Measurements from ENCODE around the gene IL32. TPM values are rescaled to one million over a fixed set of nuclear protein-coding genes. Genes with fewer than 3 reads are reported as not detected.

IL32 gene
- total RNA-seq, 1 donor, result 25.0 TPM

- TF ChIP-seq CTCF (IDR thresholded peaks at IDR 0.05; ENCODE audit: insufficient read depth, low read depth, low read length), result no peak
- DNase-seq (ENCODE audit: low read depth), result peak; percentile 32
- peak overlapping the region; percentile 12 for H3K4me3 ChIP-seq (ENCODE audit: low read depth, low read length)
Measured at GRCh38 chr16:3029491-3030221, 35.8 kb upstream of the IL32 start.

GRCh38 chr16:3030222-3031212, 34.9 kb upstream of the IL32 start:
- TF ChIP-seq CTCF (IDR thresholded peaks at IDR 0.05; ENCODE audit: insufficient read depth, low read depth, low read length), result no peak
- DNase-seq (ENCODE audit: low read depth), result no peak
- H3K4me3 ChIP-seq (ENCODE audit: low read depth, low read length), result no peak overlapping the region

GRCh38 chr16:3032624-3033023, 32.8 kb upstream of the IL32 start:
- no peak for TF ChIP-seq CTCF (IDR thresholded peaks at IDR 0.05; ENCODE audit: insufficient read depth, low read depth, low read length)
- no peak for DNase-seq (ENCODE audit: low read depth)
- H3K4me3 ChIP-seq (ENCODE audit: low read depth, low read length), result no peak overlapping the region

- DNase-seq (ENCODE audit: low read depth), result no peak
- no peak overlapping the region for H3K4me3 ChIP-seq (ENCODE audit: low read depth, low read length)
- TF ChIP-seq CTCF (IDR thresholded peaks at IDR 0.05; ENCODE audit: insufficient read depth, low read depth, low read length), result no peak
Measured at GRCh38 chr16:3035289-3035971, 30.0 kb upstream of the IL32 start.

- no peak overlapping the region for H3K4me3 ChIP-seq (ENCODE audit: low read depth, low read length)
- no peak for DNase-seq (ENCODE audit: low read depth)
- no peak for TF ChIP-seq CTCF (IDR thresholded peaks at IDR 0.05; ENCODE audit: insufficient read depth, low read depth, low read length)
Measured at GRCh38 chr16:3035972-3036725, 29.3 kb upstream of the IL32 start.

- H3K4me3 ChIP-seq (ENCODE audit: low read depth, low read length), result no peak within 1 kb of the TSS
- no peak for DNase-seq (ENCODE audit: low read depth)
- TF ChIP-seq CTCF (IDR thresholded peaks at IDR 0.05; ENCODE audit: insufficient read depth, low read depth, low read length), result no peak
Measured at GRCh38 chr16:3036726-3037315, 28.6 kb upstream of the IL32 start, which contains the start of gene BICDL2. Gene BICDL2, minus strand, starts transcription at chr16:3036944. Its CDS starts 1,448 bp downstream, at chr16:3035496.

Data from fibroblast of villous mesenchyme (primary cell).